ENCODE data around the gene PLAU. TPM values are rescaled to one million over a fixed set of nuclear protein-coding genes. Genes with fewer than 3 reads are reported as not detected.

The PLAU gene
- total RNA-seq, 4 donors from 2014 or later: 0.83 to 5.0 (median 2.3) TPM

DNA sequence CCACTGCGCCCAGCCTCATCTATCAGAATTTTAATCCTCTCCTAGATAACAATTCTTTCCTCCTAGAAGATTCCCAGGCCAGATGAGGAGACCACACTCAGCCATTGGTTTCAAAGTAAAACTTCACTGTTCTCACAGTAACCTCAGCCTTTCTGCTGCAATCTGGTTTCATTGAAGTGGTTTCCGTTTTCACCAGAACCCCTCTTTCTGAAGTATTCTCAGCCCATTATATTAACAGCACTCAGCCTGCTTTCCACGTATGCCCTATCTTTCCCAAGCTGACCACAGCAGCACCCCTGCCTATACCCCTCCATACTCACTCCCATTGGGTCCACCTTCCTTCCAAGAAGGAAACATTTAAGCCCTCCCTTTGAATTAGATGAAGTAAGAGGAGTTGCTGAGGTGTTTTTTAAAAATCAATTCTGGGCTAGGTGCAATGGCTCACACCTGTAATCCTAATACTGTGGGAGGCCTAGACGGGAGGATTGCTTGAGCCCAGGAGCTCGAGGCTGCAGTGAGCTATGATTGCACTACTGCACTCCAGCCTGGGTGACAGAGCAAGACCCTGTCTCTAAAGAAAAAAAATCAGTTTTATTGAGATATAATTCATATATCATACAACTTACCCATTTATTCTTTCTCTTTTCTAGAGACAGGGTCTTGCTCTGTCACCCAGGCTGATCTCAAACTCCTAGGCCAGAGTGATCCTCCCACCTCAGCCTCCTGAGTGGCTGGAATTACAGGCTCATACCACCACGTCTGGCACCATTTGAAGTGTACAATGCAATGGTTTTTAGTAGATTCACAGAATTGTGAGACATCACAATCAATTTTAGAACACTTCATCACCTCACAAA is 11.3 kb downstream of the PLAU start:
- in situ Hi-C loops (cut with MboI; ENCODE audit: low sequenced_read_pairs in 4 of 4) (no loop called here), intact Hi-C loops (cut with DNase I; ENCODE audit: low total_unique reads) (no loop called here)
- no peaks in the 10 kb centered on the region for H3K27me3 ChIP-seq
- no peak overlapping the region for H3K27ac ChIP-seq
- H3K9me3 ChIP-seq: peaks cover 0 to 3% (median 0%) of the 10 kb centered on the region in 3 donors
- peaks cover 0 to 3% of the 10 kb centered on the region in 2 donors for H3K4me1 ChIP-seq
- no peak overlapping the region for H3K4me3 ChIP-seq
- TF ChIP-seq POLR2A (IDR thresholded peaks at IDR 0.05): no peak
- TF ChIP-seq, protein P1, sequence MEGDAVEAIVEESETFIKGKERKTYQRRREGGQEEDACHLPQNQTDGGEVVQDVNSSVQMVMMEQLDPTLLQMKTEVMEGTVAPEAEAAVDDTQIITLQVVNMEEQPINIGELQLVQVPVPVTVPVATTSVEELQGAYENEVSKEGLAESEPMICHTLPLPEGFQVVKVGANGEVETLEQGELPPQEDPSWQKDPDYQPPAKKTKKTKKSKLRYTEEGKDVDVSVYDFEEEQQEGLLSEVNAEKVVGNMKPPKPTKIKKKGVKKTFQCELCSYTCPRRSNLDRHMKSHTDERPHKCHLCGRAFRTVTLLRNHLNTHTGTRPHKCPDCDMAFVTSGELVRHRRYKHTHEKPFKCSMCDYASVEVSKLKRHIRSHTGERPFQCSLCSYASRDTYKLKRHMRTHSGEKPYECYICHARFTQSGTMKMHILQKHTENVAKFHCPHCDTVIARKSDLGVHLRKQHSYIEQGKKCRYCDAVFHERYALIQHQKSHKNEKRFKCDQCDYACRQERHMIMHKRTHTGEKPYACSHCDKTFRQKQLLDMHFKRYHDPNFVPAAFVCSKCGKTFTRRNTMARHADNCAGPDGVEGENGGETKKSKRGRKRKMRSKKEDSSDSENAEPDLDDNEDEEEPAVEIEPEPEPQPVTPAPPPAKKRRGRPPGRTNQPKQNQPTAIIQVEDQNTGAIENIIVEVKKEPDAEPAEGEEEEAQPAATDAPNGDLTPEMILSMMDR (IDR thresholded peaks at IDR 0.05 in 4 of 5, conservative IDR thresholded peaks at IDR 0.05 in 1 of 5): no peak
- no peak for DNase-seq
- no peaks in the 10 kb centered on the region for H3K36me3 ChIP-seq
- ATAC-seq: no peak

DNA sequence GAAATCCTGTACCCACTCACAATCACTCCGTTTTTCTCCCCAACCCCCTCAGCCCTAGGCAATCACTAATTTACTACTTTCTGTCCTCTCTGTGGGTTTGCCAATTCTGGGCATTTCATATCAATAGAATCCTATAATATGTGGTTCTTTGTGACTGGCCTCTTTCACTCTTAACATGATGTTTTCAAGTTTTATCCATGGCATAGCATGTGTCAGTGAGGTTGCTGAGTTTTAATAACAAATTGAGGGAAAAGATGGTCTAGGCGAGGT is 11.9 kb downstream of the PLAU start:
- no peaks in the 10 kb centered on the region for H3K27me3 ChIP-seq
- TF ChIP-seq POLR2A (IDR thresholded peaks at IDR 0.05): no peak
- TF ChIP-seq, protein P1 (IDR thresholded peaks at IDR 0.05 in 4 of 5, conservative IDR thresholded peaks at IDR 0.05 in 1 of 5): no peak
- no peak overlapping the region for H3K27ac ChIP-seq
- no peak for DNase-seq
- peaks cover 0 to 3% of the 10 kb centered on the region in 2 donors for H3K4me1 ChIP-seq
- in situ Hi-C loops (cut with MboI; ENCODE audit: low sequenced_read_pairs in 4 of 4) (no loop called here), intact Hi-C loops (cut with DNase I; ENCODE audit: low total_unique reads) (no loop called here)
- H3K9me3 ChIP-seq: peaks cover 0 to 3% (median 0%) of the 10 kb centered on the region in 3 donors
- ATAC-seq: no peak
- no peak overlapping the region for H3K4me3 ChIP-seq
- no peaks in the 10 kb centered on the region for H3K36me3 ChIP-seq

DNA sequence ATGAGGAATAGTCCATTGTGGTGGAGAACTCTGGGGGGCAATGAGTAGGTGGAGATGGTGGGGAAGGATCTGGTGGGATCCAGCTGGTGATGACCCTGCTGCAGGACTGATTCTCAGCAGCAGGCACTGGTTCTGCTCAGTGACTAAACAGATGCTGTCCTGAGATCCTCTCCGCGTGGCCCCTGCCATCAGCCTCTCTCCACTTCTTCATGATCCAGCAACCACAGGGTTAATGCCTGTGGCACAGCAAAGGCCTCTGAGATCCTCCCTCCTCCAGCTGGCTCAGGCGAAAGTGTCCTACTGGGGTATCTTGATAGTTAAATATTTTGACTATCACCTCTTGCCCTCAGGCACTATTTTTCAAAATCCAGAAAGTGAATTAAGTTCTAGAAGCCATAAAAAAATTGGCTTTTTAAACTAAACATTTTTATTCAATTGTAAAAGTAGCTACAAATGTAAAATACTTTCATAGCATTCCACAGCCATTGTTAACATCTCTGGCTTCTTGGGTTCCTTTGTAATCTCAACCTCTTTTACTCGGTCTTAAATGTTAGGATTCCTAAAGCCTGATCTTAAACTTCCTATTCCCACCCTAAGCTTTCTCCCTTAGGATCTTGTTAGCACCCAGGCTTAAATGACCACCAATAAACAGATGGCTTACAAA is 13.1 kb downstream of the PLAU start:
- Histone ChIP-seq H3K36me3 (no peaks in the 10 kb centered on the region), H3K4me3 (no peak overlapping the region), H3K27ac (no peak overlapping the region), H3K4me1 (peaks cover 0 to 3% of the 10 kb centered on the region in 2 donors), H3K27me3 (no peaks in the 10 kb centered on the region), H3K9me3 (no peaks in the 10 kb centered on the region)
- intact Hi-C loops (cut with DNase I; ENCODE audit: low total_unique reads) (no loop called here), in situ Hi-C loops (cut with MboI; ENCODE audit: low sequenced_read_pairs in 4 of 4) (no loop called here)
- no peak for TF ChIP-seq POLR2A (IDR thresholded peaks at IDR 0.05)
- TF ChIP-seq, protein P1 (IDR thresholded peaks at IDR 0.05 in 4 of 5, conservative IDR thresholded peaks at IDR 0.05 in 1 of 5): no peak
- DNase-seq (no peak), ATAC-seq (no peak)

DNA sequence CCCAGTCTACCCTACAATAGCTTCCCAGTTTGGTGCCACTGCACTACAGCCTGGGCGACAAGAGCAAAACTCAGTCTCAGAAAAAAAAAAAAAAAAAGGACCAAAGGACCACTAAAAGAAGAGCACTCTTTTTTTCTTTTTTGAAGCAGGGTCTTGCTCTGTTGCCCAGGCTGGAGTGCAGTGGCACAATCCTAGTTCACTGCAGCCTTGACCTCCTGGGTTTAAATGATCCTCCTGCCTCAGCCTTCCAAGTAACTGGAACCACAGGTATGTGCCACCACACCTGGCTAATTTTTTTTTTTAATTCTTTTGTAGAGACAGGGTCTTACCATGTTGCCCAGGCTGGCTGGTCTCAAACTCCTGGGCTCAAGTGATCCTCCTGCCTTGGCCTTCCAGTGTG is 14.0 kb downstream of the PLAU start:
- Histone ChIP-seq H3K4me1 (peaks cover 0 to 1% of the 10 kb centered on the region in 2 donors), H3K27ac (no peak overlapping the region), H3K27me3 (no peaks in the 10 kb centered on the region), H3K4me3 (no peak overlapping the region), H3K36me3 (no peaks in the 10 kb centered on the region), H3K9me3 (no peaks in the 10 kb centered on the region)
- intact Hi-C loops (cut with DNase I; ENCODE audit: low total_unique reads): no loop called here
- ATAC-seq: no peak
- no peak for DNase-seq
- TF ChIP-seq POLR2A (IDR thresholded peaks at IDR 0.05): no peak
- TF ChIP-seq, protein P1 (IDR thresholded peaks at IDR 0.05 in 4 of 5, conservative IDR thresholded peaks at IDR 0.05 in 1 of 5): no peak
- in situ Hi-C loops (cut with MboI; ENCODE audit: low sequenced_read_pairs in 4 of 4): no loop called here

Data from gastrocnemius medialis (tissue), 4 donors.